NCI-H510A treated with DMSO at 0.1 percent for 48 hours (cell line): ENCODE data around the gene SNPH.

Source experiments
- DNase-seq: peaks from one replicate; lab custom pipeline; 2025; lab: John Stamatoyannopoulos, UW

The SNPH gene

DNA sequence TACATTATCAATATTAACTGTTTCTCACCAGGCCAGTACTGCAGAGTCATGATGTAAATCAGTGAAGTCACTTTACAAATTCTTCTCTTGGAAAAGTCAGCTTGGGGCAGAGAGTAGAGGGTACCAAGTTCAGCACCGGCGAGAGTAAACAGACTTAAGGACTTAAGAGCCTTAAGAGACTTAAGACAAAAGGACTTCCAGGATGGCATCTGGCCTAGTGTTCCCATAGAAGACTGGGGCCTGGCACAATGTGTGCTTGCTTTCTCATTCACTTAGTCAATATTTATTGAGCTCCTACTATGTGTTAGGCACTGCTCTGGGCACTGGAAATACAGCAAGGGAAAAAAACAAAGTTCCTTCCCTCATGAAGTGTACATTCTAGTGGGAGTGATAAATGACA, 1.4 kb upstream of the SNPH start:
- no peak for DNase-seq

GRCh38 chr20:1265226-1265915, 723 bp upstream of the SNPH start:
- DNase-seq: no peak

- DNase-seq: no peak
Measured at GRCh38 chr20:1265916-1266166, 253 bp upstream of the SNPH start.

GRCh38 chr20:1267161-1267560, 1.1 kb downstream of the SNPH start:
- no peak for DNase-seq

GRCh38 chr20:1267809-1268374, 1.8 kb downstream of the SNPH start:
- no peak for DNase-seq

GRCh38 chr20:1269235-1269634, 3.1 kb downstream of the SNPH start:
- DNase-seq: no peak

DNA sequence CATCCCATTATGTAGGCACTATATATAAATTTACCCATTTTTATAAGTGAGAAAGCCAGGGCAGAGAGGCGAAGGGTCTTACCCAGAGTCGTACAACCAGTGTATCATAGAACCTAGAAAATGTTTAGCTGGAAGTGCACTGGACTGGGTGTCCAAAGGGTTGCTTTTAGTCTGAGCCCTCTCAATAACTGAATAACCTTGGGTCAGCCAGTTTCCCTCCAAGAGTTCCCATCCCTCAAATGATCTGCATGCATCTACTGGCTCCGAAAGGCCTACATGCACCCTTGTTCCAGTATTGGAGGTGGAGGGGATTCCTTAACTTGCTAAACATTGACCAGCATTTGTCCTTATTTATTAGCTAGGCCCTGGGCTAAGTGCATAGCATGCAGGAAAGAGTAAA, 3.8 kb downstream of the SNPH start:
- DNase-seq: no peak

- DNase-seq: no peak
Measured at GRCh38 chr20:1272368-1273100, 6.4 kb downstream of the SNPH start.

DNA sequence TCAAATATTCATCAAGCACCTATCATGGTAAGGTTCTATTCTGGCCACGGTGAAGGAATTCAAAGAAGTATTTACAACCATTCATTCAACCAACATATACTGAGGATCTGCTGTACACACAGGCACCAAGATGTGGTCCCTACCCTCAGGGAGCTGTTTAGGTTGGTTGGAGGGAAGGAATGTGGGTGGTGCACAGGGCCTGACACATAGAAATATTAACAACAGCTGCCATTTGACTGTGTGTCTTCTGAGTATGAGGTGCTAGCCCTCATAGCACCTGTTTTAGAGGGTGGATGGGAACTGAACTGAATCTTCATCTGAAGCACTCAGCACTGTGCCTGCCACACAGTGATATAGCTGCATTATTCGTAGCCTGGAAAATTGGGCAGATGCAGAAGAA, 7.3 kb downstream of the SNPH start:
- no peak for DNase-seq

DNA sequence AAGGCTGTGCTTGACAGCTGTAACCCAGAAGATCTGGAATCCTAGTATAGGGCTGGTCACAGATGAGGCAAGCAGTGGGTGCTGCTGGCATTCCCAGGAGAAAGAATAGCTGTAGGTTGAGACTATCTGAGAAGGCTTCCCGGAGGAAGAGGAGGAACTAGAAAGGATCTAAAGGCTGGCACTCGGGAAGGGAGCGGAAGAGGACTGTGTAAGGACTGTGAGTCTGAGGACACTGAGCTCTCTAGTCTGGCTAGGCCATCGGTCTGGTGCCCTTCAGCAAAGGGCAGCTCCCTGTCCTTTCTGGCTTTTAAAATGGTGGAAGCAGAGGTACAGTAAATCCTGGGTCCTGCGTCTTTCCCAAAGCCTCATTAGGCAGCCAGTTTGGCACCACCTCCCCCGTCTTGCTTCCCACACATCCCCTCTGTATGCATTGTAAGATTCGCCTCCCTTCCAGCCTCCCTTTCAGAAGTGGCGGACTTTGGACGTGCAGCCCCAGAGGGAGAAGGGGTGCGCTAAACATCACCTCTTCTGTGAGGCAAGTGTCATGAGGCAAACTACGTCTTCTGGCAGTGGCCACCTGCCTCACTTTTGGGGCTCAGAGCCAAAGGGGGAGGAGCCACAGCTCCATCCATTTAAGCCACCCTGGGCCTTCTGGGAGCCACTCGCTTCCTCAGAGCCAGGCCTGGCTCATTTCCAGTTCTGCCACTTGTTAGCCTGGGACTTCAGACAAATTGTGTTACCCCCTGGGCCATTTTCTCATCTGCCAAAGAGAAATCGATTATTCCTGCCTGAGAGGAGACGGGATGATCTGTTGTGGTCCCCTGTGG, 8.6 kb downstream of the SNPH start:
- peak; percentile 58 for DNase-seq

GRCh38 chr20:1275919-1276318, 9.8 kb downstream of the SNPH start:
- DNase-seq: no peak

DNA sequence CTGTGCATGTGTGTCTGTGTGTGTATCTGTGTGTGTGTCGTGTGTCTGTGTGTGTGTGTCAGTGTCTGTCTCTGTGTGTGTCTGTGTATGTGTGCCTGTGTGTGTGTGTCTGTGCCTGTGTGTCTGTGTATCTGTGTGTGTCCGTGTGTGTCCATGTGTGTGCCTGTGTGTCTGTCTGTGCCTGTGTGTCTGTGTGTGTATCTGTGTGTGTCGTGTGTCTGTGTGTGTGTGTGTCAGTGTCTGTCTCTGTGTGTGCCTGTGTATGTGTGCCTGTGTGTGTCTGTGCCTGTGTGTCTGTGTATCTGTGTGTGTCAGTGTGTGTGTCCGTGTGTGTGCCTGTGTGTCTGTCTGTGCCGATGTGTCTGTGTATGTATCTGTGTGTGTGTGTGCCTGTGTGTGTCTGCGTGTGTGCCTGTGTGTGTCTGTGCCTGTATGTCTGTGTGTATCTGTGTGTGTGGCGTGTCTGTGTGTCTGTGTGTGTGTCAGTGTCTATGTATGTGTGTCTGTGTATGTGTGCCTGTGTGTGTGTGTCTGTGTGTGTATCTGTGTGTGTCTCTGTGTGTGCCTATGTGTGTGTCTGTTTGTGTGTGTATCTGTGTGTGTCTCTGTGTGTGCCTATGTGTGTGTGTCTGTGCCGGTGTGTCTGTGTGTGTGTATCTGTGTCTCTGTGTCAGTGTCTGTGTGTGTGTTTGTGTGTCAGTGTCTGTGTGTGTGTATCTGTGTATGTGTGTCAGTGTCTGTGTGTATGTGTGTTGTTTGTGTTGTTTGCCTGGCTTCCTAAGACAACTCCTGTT, 11.6 kb downstream of the SNPH start:
- DNase-seq: no peak

DNA sequence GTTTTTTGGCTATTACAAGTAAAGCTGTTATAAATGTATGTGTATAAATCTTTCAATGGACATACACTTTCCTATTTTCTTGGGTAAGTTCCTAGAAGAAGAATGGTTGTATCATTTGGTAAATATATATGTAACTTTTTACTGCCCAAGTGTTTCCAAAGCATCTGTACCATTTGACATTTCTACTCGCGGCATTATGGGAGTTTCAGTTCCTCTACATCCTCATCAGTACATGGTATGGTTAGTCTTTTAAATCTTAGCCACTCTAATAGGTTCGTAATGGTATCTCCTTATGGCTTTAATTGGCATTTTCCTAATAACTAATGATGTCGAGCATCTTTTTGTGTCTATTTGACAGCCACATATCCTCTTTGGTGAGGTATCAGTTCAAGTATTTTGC, 12.9 kb downstream of the SNPH start:
- DNase-seq: no peak

DNA sequence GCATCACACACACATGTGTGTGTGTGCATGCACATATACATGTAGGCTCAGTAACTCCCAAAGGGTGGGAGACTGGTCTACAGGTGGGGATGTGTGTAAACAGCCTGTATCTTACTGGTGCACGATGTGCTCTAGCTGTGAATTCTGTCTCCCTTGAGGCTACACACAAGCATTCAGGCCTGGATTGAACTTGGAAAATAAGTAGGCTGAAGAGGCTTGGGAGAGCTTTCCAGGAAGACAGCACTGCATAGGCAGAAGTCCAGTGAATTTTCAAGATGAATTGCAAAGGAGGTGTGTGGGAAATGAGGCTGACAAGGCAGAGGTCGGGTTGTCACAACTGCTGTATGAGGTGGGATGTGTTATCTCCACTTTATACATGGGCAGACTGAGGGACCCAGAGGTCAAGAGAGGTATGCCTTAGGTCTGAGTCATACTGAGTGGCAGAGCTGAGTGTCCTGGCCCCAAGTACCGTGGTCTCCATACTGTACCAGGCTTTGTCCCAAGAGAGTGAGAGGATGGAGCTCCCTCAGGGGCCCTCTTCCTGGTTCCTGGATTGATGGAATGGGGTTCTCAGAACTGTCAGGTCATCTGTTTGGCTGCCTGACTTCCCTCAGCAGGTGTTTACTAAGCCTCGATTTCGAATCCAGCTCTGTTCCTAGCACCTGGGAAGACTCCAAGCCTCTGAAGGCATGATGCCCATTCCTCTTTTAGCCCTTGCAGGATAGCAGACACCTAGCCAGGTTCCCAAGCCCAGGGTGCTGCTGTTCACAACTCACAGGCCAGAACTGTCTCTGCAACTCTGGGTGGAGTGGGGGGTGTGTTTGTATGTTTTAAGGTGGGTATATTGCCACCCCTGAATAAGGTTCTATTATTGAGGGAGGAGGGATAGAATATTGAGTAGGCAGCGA, 14.4 kb downstream of the SNPH start:
- no peak for DNase-seq

GRCh38 chr20:1281279-1282057, 15.4 kb downstream of the SNPH start:
- DNase-seq: peak; percentile 79

DNA sequence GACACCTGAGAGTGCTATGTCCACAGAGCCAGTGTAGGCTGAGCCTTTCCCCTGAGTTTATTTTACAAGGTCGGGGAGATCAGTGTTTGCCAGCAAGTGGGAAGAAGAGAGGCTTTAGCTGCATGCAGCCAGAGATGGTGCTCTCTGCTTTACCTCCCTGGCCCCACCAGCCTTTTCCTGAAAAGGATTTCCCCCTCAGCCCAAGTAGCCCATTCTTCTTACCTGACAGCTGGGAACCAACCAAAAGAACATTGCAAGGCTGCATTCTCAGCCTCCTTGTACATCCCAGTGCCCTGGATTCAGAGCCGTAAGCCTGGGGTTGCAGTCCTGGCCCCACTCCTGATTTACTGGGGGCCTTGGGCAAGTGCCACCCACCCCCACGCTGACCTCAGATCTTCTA, 16.9 kb downstream of the SNPH start:
- DNase-seq: no peak

DNA sequence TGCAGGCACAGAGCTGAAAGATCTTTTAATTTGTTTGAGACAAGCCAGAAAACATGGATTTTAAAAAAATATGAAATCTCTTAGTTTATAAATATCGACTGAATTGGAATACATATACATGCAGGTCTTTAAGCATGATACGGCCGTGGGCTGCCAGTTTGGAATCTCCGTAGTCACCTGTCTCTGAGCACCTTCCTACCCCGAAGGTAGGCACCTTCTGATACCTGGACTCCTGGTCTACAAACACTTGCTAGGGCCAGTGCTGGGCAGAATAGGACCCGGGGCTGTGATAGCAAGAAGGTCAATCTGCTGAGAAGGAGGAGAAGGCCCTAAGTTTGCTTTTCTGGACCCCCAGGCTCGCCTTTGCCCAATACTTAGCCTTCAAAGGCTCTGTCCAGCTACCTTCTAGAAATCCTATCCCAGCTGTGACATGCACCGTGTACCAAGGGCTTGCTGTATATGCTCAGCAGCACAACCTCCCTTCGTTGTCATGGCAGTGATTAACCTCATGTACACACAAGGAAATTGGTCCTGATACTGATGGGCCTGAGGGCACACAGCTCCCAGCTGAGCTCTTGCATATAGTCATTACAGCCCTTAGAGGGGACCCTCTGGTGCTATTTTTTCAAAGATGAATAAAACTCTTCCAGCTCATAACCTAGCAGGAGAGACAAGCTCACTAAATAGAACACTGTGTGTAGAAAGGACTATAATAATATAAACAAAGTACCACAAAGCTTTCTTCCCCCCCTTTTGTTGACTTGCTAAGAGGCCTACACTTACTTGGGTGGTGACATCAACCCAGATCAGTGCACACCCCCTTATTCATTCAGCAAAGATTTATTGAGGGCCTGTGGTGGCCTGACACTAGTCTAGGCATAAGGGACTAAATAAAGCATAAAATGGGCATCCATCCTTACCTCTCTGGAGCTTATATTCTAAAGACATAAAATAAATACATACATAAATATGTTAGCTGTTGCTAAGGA, 17.7 kb downstream of the SNPH start:
- no peak for DNase-seq

GRCh38 chr20:1286267-1287024, 20.4 kb downstream of the SNPH start:
- DNase-seq: no peak
